GM19463 (cell line): ENCODE measurements around the gene GFY.

Source experiments
- ATAC-seq: cut with Tn5 transposase; IDR thresholded peaks from one replicate; pipeline ENCODE4 v1.9.1; 2021; ENCODE audit warnings: mild to moderate bottlenecking, moderate library complexity; ENCODE audit not compliant: unreplicated experiment

Gene GFY

GRCh38 chr19:49427855-49428546 lies 2.8 kb downstream of the GFY start:
- ATAC-seq, result no peak

GRCh38 chr19:49428547-49429451 lies 3.6 kb downstream of the GFY start:
- ATAC-seq, result no peak

- ATAC-seq, result no peak
These were observed 5.0 kb downstream of the GFY start for GRCh38 chr19:49430172-49430677.

- ATAC-seq, result no peak
These were observed 5.6 kb downstream of the GFY start for GRCh38 chr19:49430678-49431329.

GRCh38 chr19:49431330-49431749 lies 6.2 kb downstream of the GFY start:
- ATAC-seq, result no peak

- no peak for ATAC-seq
These were observed 7.2 kb downstream of the GFY start for GRCh38 chr19:49432141-49433073.

GRCh38 chr19:49433240-49433901 lies 8.2 kb downstream of the GFY start:
- no peak for ATAC-seq

- no peak for ATAC-seq
These were observed 9.9 kb downstream of the GFY start for GRCh38 chr19:49434907-49435583.

GRCh38 chr19:49435670-49436069 lies 10.5 kb downstream of the GFY start:
- no peak for ATAC-seq

GRCh38 chr19:49436381-49437017 lies 11.3 kb downstream of the GFY start:
- ATAC-seq, result no peak

GRCh38 chr19:49437231-49437630 lies 12.0 kb downstream of the GFY start:
- ATAC-seq, result no peak

GRCh38 chr19:49438261-49438660 lies 13.1 kb downstream of the GFY start:
- no peak for ATAC-seq

GRCh38 chr19:49439836-49440235 lies 14.6 kb downstream of the GFY start:
- ATAC-seq, result no peak

GRCh38 chr19:49440439-49441209 lies 15.4 kb downstream of the GFY start:
- no peak for ATAC-seq

GRCh38 chr19:49441210-49441959 lies 16.2 kb downstream of the GFY start, which contains the start of gene SLC17A7:
Gene SLC17A7 (minus strand): TSS chr19:49441527. CDS start chr19:49441379, 148 bp downstream.
- ATAC-seq, result no peak

- ATAC-seq, result no peak
These were observed 16.8 kb downstream of the GFY start for GRCh38 chr19:49441960-49442350.

GRCh38 chr19:49442354-49442753 lies 17.2 kb downstream of the GFY start:
- ATAC-seq, result no peak
